Smooth muscle cell (in vitro differentiated cells): ENCODE measurements around the gene BNC1. TPM values are rescaled to one million over a fixed set of nuclear protein-coding genes. Genes with fewer than 3 reads are reported as not detected.

Source experiments
- DNase-seq: peaks from one replicate; lab custom pipeline; 2025; ENCODE audit not compliant: unreplicated experiment; lab: John Stamatoyannopoulos, UW
- H2AFZ ChIP-seq: fragments of 200-600 bp; sonication (generic); 2 replicates; pipeline ENCODE4 v1.6.0; 2016; ENCODE audit warnings: antibody characterized with exemption, low read depth, mild to moderate bottlenecking
- H3F3A ChIP-seq: fragments of 200-600 bp; sonication (generic); 2 replicates; pipeline ENCODE4 v1.6.0; 2017; ENCODE audit warnings: antibody characterized with exemption, low read depth
- H3K27ac ChIP-seq: fragments of 200-600 bp; sonication (generic); 2 replicates; pipeline ENCODE4 v1.5.1; 2016; ENCODE audit warnings: low read depth, mild to moderate bottlenecking
- H3K27me3 ChIP-seq: fragments of 200-600 bp; sonication (generic); 2 replicates; pipeline ENCODE4 v1.6.1; 2016; ENCODE audit warnings: low read depth, mild to moderate bottlenecking
- H3K36me3 ChIP-seq: fragments of 200-600 bp; sonication (generic); 2 replicates; pipeline ENCODE4 v1.5.1; 2016; ENCODE audit warnings: low read depth
- H3K4me1 ChIP-seq: fragments of 200-600 bp; sonication (generic); 2 replicates; pipeline ENCODE4 v1.5.1; 2016; ENCODE audit warnings: low read depth
- H3K4me2 ChIP-seq: fragments of 200-600 bp; sonication (generic); 2 replicates; pipeline ENCODE4 v1.6.0; 2016; ENCODE audit warnings: mild to moderate bottlenecking
- H3K4me3 ChIP-seq: fragments of 200-600 bp; sonication (generic); 2 replicates; pipeline ENCODE4 v1.5.1; 2016; ENCODE audit warnings: mild to moderate bottlenecking
- H3K79me2 ChIP-seq: fragments of 200-600 bp; sonication (generic); 2 replicates; pipeline ENCODE4 v1.6.0; 2016; ENCODE audit warnings: low read depth, mild to moderate bottlenecking
- H3K9ac ChIP-seq: fragments of 200-600 bp; sonication (generic); 2 replicates; pipeline ENCODE4 v1.6.0; 2016; ENCODE audit warnings: low read depth
- H3K9me3 ChIP-seq: fragments of 200-600 bp; sonication (generic); replicated peaks from 2 replicates; pipeline ENCODE4 v1.5.1; 2016; ENCODE audit warnings: low read depth
- H4K20me1 ChIP-seq: fragments of 200-600 bp; sonication (generic); 2 replicates; pipeline ENCODE4 v1.6.0; 2016; ENCODE audit warnings: low read depth
- WGBS: methylation state at CpG from one replicate; pipeline ENCODE4 v1.1.7; 2016; ENCODE audit warnings: low lambda C conversion rate; 5-methylcytosine and 5-hydroxymethylcytosine counted together
- polyA plus RNA-seq: library from polyadenylated mRNA; unstranded; fragments of >200 nt; fragmentation: Nextera tagmentation; extraction: Ambion mirVana; gene quantifications from 2 replicates; pipeline ENCODE4 v1.2.1, GENCODE V29; 2016
- total RNA-seq: library from RNA; depleted of rRNA; stranded (reverse); fragments of >200 nt; gene quantifications from 2 replicates; pipeline ENCODE4 v1.2.3, GENCODE V29; 2014
- TF ChIP-seq, protein P1 (sequence below): fragments of 200-600 bp; sonication (generic); IDR thresholded peaks from 2 replicates; pipeline ENCODE4 v1.5.1; 2017; ENCODE audit warnings: borderline replicate concordance, mild to moderate bottlenecking, antibody characterized with exemption; ENCODE audit not compliant: insufficient read depth, poor library complexity, severe bottlenecking

BNC1 gene
- total and polyA plus RNA-seq, 2 experiments from 2014 or later = 0.42 to 4.3 TPM

DNA sequence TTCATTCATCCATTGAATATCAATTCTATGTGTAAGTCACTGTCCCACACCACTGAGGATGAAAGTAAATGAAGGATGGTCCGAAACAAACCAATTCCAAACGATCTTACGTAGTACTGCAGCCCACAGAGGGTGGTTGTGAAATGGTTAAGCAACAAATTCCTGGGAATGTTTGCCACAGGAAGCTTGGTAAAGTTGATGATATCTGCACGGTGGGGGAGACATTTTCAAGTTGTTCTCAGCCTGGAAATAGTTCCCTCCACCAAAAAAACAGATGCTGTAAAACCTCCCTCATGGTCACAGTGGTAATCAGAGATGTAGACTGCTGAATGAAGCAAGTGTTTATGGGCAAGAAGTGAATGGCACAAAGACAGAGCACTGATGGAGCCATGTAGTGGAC, 35.9 kb upstream of the BNC1 start:
- H3K4me3 ChIP-seq = no peak overlapping the region
- TF ChIP-seq, protein P1, sequence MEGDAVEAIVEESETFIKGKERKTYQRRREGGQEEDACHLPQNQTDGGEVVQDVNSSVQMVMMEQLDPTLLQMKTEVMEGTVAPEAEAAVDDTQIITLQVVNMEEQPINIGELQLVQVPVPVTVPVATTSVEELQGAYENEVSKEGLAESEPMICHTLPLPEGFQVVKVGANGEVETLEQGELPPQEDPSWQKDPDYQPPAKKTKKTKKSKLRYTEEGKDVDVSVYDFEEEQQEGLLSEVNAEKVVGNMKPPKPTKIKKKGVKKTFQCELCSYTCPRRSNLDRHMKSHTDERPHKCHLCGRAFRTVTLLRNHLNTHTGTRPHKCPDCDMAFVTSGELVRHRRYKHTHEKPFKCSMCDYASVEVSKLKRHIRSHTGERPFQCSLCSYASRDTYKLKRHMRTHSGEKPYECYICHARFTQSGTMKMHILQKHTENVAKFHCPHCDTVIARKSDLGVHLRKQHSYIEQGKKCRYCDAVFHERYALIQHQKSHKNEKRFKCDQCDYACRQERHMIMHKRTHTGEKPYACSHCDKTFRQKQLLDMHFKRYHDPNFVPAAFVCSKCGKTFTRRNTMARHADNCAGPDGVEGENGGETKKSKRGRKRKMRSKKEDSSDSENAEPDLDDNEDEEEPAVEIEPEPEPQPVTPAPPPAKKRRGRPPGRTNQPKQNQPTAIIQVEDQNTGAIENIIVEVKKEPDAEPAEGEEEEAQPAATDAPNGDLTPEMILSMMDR = no peak
- peaks cover 13% of the 10 kb centered on the region for H3K4me1 ChIP-seq
- peak overlapping the region; percentile 69 for H3K4me2 ChIP-seq
- H4K20me1 ChIP-seq = no peaks in the 10 kb centered on the region
- DNase-seq = no peak
- no peaks in the 10 kb centered on the region for H3K79me2 ChIP-seq
- H3K27me3 ChIP-seq = no peaks in the 10 kb centered on the region
- H3K36me3 ChIP-seq = no peaks in the 10 kb centered on the region
- no peak overlapping the region for H3K9ac ChIP-seq
- no peaks in the 10 kb centered on the region for H3K9me3 ChIP-seq
- no peak overlapping the region for H3K27ac ChIP-seq
- 31% methylated on average over 4 of the region's 4 CpGs for WGBS
- peaks cover 24% of the 10 kb centered on the region for H3F3A ChIP-seq
- no peak overlapping the region for H2AFZ ChIP-seq

DNA sequence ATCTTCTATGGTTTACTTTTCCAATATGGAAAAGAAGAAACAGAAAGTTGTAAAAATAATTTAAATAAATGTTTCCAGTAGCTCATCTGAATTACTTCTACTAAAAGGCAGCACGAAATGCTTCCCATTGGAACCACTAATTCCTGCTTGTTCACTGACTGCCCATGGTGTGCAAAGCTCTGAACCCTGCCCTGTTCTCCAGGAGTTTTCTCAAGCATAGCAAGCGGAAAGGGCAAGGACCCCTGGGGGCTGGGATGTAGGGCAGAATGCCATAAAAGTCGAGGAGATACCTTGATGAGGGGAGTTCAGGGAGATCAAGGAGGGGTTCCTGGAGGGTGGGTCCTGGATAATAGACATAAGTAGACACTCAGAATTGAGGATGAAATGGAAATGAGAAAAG, 35.3 kb upstream of the BNC1 start:
- H3K4me2 ChIP-seq = no peak overlapping the region
- no peak overlapping the region for H3K9ac ChIP-seq
- H3F3A ChIP-seq = peaks cover 22% of the 10 kb centered on the region
- H3K36me3 ChIP-seq = no peaks in the 10 kb centered on the region
- H3K79me2 ChIP-seq = no peaks in the 10 kb centered on the region
- H3K4me3 ChIP-seq = no peak overlapping the region
- peaks cover 13% of the 10 kb centered on the region for H3K4me1 ChIP-seq
- 98% methylated on average over 3 of the region's 3 CpGs for WGBS
- no peak overlapping the region for H2AFZ ChIP-seq
- H3K9me3 ChIP-seq = no peaks in the 10 kb centered on the region
- no peak for DNase-seq
- H4K20me1 ChIP-seq = no peaks in the 10 kb centered on the region
- TF ChIP-seq, protein P1 = no peak
- no peak overlapping the region for H3K27ac ChIP-seq
- H3K27me3 ChIP-seq = no peaks in the 10 kb centered on the region

DNA sequence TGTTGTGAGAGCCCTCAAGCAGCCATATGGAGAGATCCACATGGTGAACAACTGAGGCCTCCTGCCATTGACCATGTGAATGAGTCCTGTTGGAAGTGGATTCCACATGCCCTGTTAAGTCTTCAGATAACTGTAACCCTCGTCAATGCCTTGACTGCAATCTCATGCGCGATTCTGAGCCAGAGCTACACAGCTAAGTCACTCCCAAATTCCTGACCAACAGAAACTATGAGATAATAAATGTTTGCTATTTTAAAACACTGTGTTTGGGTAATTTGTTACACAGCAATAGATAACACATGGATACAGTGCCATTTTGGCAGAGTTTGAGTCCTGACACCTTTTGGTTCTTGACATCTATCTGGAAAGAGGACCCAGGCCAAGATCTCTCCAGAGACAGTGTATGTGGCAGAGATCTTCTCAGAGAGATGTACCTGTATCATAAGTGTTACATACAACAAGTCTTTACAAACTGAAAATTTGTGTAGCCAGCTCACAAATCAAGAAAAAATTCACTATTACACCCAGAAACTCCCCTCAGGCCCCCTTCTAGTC, 34.5 kb upstream of the BNC1 start:
- no peaks in the 10 kb centered on the region for H3K79me2 ChIP-seq
- H3K4me2 ChIP-seq = no peak overlapping the region
- H3K27me3 ChIP-seq = no peaks in the 10 kb centered on the region
- no peak overlapping the region for H2AFZ ChIP-seq
- H3K36me3 ChIP-seq = no peaks in the 10 kb centered on the region
- no peaks in the 10 kb centered on the region for H3K9me3 ChIP-seq
- H4K20me1 ChIP-seq = no peaks in the 10 kb centered on the region
- H3F3A ChIP-seq = peaks cover 13% of the 10 kb centered on the region
- H3K4me3 ChIP-seq = no peak overlapping the region
- no peak overlapping the region for H3K9ac ChIP-seq
- 69% methylated on average over 3 of the region's 3 CpGs for WGBS
- TF ChIP-seq, protein P1 = no peak
- H3K27ac ChIP-seq = no peak overlapping the region
- no peak for DNase-seq
- H3K4me1 ChIP-seq = peaks cover 13% of the 10 kb centered on the region

DNA sequence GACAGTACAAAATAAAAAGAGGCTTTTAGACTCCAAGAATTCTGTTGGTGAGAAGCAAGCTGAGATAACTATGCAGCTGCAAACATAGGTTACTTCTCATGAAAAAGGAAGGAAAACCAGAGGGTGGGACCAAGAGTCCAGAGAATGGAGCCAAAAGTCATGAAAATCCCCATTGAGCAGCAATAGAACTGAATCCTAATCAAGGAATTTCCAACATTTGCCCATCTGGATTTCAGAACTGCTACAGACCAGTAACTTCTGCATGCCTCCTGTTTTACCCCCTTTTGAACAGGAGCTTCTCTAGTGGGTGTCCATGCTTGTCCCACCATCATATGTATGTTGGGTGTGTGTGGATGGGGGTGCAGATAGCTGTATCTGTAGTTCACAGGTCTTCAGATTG, 33.6 kb upstream of the BNC1 start:
- Histone ChIP-seq H3K27ac (no peak overlapping the region), H3K9ac (no peak overlapping the region), H3K27me3 (no peaks in the 10 kb centered on the region), H3K4me1 (peaks cover 13% of the 10 kb centered on the region), H3K4me3 (no peak overlapping the region), H3K79me2 (no peaks in the 10 kb centered on the region), H3K9me3 (no peaks in the 10 kb centered on the region), H3F3A (peaks cover 11% of the 10 kb centered on the region), H2AFZ (no peak overlapping the region), H3K36me3 (no peaks in the 10 kb centered on the region), H3K4me2 (no peak overlapping the region), H4K20me1 (no peaks in the 10 kb centered on the region)
- TF ChIP-seq, protein P1 = no peak
- DNase-seq = no peak
